ENCODE data around the gene SLC35A3.
A peak's percentile ranks its signal among the peaks of the same experiment; 100 is the strongest.
"Not testable (repeated sequence)": the region's sequence is repeated elsewhere in the genome, so short reads cannot be mapped to it uniquely, and the experiment has no call there.

The SLC35A3 gene

GRCh38 chr1:99969729-99970621 lies at the start of gene SLC35A3:
TSS of gene SLC35A3 (plus strand) at chr1:99969996. CDS start at chr1:99993555, 23,559 bp downstream.
- DNase-seq: peak; percentile 75

GRCh38 chr1:99934801-99935200 lies 35.0 kb upstream of the SLC35A3 start:
- DNase-seq: no peak

GRCh38 chr1:99935534-99935933 lies 34.3 kb upstream of the SLC35A3 start:
- DNase-seq: no peak

- no peak for DNase-seq
These were observed 33.7 kb upstream of the SLC35A3 start for GRCh38 chr1:99936071-99936470.

- DNase-seq: no peak
These were observed 27.1 kb upstream of the SLC35A3 start for GRCh38 chr1:99942723-99943122.

- no peak for DNase-seq
These were observed 26.5 kb upstream of the SLC35A3 start for GRCh38 chr1:99943223-99943794.

- DNase-seq: no peak
These were observed 25.6 kb upstream of the SLC35A3 start for GRCh38 chr1:99944192-99944591.

GRCh38 chr1:99945174-99945573 lies 24.6 kb upstream of the SLC35A3 start:
- DNase-seq: no peak

- DNase-seq: no peak
These were observed 19.3 kb upstream of the SLC35A3 start for GRCh38 chr1:99950486-99950885.

- no peak for DNase-seq
These were observed 17.3 kb upstream of the SLC35A3 start for GRCh38 chr1:99952522-99952921.

- DNase-seq: no peak
These were observed 14.4 kb upstream of the SLC35A3 start for GRCh38 chr1:99955375-99955774.

- DNase-seq: no peak
These were observed 13.0 kb upstream of the SLC35A3 start for GRCh38 chr1:99956755-99957154.

- DNase-seq: no peak
These were observed 12.0 kb upstream of the SLC35A3 start for GRCh38 chr1:99957818-99958217.

- not testable (repeated sequence) for DNase-seq
These were observed 10.5 kb upstream of the SLC35A3 start for GRCh38 chr1:99959189-99959705.

- DNase-seq: not testable (repeated sequence)
These were observed 9.5 kb upstream of the SLC35A3 start for GRCh38 chr1:99960260-99960659.

- DNase-seq: no peak
These were observed 6.6 kb upstream of the SLC35A3 start for GRCh38 chr1:99963041-99963795.

- no peak for DNase-seq
These were observed 5.0 kb upstream of the SLC35A3 start for GRCh38 chr1:99964806-99965205.

- no peak for DNase-seq
These were observed 4.0 kb upstream of the SLC35A3 start for GRCh38 chr1:99965646-99966375.

GRCh38 chr1:99968214-99968613 lies 1.6 kb upstream of the SLC35A3 start:
- DNase-seq: no peak

- no peak for DNase-seq
These were observed 502 bp upstream of the SLC35A3 start for GRCh38 chr1:99969260-99969728.

GRCh38 chr1:99970713-99971255 lies 988 bp downstream of the SLC35A3 start:
- DNase-seq: no peak

- not testable (repeated sequence) for DNase-seq
These were observed 2.3 kb downstream of the SLC35A3 start for GRCh38 chr1:99972066-99972465.

Measured in activated CD4-positive, alpha-beta T cell treated with anti-CD3 and anti-CD28 coated beads, Interleukin-2, amount 50 U/mL, for 1 hour (primary cell).